ENCODE results near the gene CAPSL. TPM values are rescaled to one million over a fixed set of nuclear protein-coding genes. Genes with fewer than 3 reads are reported as not detected.
A peak's percentile ranks its signal among the peaks of the same experiment; 100 is the strongest.

Gene CAPSL
- total RNA-seq, 2 donors from 2014 or later = not detected

DNA sequence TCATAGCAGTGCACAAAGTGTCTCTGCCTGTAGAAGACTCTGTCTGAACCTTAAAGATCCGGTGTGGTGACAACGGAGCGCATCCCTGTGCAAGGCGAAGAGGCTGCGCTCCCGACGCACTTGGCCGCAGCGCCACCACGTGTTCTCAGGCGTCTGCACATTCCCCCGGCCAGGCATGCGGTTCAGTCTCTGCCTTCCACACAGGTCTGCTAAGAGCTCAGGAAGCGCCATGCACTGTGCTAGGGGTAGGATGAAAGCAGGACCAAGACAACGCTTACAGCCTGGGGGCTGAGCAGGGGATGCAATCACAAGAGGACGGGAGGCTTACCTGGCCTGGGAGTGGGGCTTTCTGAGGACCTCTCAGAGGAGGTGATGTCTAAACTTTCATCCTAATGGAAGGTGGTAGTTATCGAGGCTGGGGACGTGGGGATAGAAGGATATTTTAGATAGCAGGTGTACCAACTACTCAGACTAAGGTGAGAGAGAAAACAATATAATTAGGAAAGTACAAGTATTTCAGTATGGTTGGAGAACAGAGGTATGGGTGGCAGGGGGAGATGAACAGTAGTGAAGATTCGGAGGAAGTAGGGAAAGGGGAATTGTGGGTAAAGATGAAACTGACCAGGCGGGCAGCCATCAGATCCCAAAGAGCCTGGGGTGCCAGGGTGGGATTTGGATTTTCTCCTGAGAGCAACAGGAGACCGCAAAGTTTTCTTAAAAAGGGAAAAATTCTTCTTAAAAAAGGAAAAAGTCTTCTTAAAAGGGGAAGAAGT is 13.3 kb downstream of the CAPSL start:
- peaks cover 16 to 18% of the 10 kb centered on the region in 2 donors for H3K4me1 Mint-ChIP-seq (ENCODE audit: low read depth in 2 of 2)
- peak; percentile 74 for DNase-seq (ENCODE audit: low spot score)
- H3K27ac Mint-ChIP-seq = peak overlapping the region; percentile 2 to 29
- peaks cover 29 to 34% of the 10 kb centered on the region in 2 donors for H3K27me3 Mint-ChIP-seq
- H3K9me3 Mint-ChIP-seq = no peaks in the 10 kb centered on the region
- no peaks in the 10 kb centered on the region for H3K36me3 Mint-ChIP-seq
- peak overlapping the region; percentile 57 for H3K4me3 Mint-ChIP-seq
- ATAC-seq = peak; percentile 83 to 84

DNA sequence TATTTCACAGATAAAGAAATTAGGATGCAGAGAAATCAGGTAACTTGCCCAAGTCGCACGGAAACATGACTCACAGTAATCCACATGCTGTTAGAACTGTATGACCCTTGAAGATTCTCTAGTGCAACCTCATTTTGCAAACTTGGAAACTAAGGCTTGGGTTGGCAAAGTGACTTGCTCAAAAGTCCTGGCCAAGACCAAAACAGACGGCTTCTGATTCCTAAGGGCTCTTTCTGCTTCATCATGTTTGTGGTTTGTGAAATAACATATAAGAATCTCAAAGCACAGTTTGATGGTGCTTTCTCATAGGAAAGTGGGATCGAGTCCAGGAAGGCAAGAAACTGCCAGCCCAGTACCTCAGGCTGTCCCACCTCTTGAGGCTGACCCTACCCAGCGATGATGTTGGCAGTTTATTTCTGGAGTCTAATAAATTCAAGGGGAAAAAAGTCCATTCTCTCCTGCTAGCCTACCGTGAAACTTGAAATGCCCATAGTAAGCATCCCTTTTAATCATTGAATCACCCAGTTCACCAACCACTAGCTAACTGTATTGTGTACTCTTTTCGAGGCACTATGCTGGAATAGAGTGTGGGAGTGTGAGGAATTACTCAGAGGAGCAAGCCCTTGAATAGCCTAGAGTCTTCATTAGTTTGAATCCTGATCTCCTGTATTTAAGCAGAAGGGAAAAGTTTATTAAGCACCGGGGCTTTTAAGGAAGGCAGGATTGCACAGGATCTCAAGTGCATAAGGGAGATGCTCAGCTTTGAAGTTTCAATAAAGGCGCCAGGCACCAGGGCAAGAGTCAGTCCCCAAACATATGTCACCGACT is 14.1 kb downstream of the CAPSL start:
- Mint-ChIP-seq H3K4me3 (peak overlapping the region; percentile 57), H3K9me3 (no peaks in the 10 kb centered on the region), H3K4me1 (ENCODE audit: low read depth in 2 of 2) (peaks cover 17 to 22% of the 10 kb centered on the region in 2 donors), H3K27me3 (peaks cover 29 to 38% of the 10 kb centered on the region in 2 donors), H3K27ac (peak overlapping the region; percentile 2 to 29), H3K36me3 (no peaks in the 10 kb centered on the region)
- ATAC-seq = no peak
- no peak for DNase-seq (ENCODE audit: low spot score)

DNA sequence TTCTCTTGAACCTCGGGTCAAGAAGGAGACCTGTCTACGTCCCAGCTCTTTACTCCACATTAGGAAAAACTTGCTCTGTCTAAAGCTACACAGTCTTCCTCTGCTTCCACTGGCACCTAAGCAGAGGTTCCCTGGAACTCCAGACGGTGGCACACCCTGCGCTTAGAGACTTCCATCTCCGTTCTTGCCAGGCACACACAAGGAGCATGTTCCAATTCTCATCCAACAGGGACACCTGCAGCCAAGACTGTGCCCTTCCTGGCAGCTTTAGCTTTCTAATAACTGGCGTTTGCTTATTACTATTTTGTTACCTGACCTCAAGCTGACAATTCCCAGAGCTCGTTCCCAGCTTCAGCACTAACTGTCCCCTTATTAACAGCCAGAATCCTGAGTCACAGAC is 16.0 kb downstream of the CAPSL start:
- no peaks in the 10 kb centered on the region for H3K9me3 Mint-ChIP-seq
- ATAC-seq (no peak), DNase-seq (ENCODE audit: low spot score) (no peak)
- no peaks in the 10 kb centered on the region for H3K36me3 Mint-ChIP-seq
- no peak overlapping the region for H3K4me3 Mint-ChIP-seq
- H3K27me3 Mint-ChIP-seq = peaks cover 23 to 37% of the 10 kb centered on the region in 2 donors
- H3K27ac Mint-ChIP-seq = no peak overlapping the region
- peaks cover 19 to 25% of the 10 kb centered on the region in 2 donors for H3K4me1 Mint-ChIP-seq (ENCODE audit: low read depth in 2 of 2)

DNA sequence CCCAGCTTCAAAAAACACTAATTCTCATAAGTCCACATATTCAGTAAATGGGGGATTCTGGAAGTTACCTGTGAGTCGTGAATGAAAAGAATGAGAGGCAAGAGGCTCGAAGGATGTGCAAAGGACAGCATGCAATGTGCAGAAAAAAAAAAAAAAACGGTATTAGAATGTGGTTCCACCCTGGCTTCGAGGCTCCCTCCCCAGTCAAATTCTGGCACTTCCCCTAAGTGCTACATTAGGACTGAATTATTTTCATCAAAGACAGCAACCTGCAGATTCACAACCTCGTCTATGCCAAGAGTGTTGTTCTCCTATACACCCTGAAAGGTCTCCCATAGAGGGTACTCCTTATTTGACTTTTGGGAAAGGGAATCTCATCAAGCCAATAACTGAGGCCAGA is 16.5 kb downstream of the CAPSL start:
- DNase-seq (ENCODE audit: low spot score) = no peak

DNA sequence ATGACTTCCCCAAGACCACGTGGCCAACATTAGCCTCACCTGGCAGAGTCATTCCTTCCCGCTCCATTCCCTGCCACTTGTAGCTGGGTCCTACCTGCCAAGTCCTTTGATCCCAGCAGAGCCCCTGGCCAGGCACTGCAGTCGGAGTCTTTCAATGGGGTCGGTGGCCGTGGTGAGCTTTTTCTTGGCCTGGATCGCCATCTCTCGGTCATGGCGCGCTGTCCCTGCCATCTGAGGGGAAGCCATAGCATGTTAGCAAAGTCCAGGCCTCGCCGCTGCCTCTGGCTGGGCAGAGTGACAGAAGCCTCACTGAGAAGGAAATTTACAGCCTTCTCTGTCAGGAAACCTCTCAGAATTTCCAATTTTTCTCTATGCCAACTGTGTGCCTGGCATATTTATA is 17.5 kb downstream of the CAPSL start:
- Mint-ChIP-seq H3K36me3 (no peaks in the 10 kb centered on the region), H3K4me1 (ENCODE audit: low read depth in 2 of 2) (peaks cover 13 to 25% of the 10 kb centered on the region in 2 donors), H3K9me3 (no peaks in the 10 kb centered on the region), H3K27ac (no peak overlapping the region), H3K27me3 (peaks cover 23 to 28% of the 10 kb centered on the region in 2 donors), H3K4me3 (no peak overlapping the region)
- ATAC-seq (no peak), DNase-seq (ENCODE audit: low spot score) (no peak)

More for the DNA sequence above, 16.5 kb downstream of the CAPSL start:
- H3K27ac Mint-ChIP-seq = no peak overlapping the region
- no peaks in the 10 kb centered on the region for H3K9me3 Mint-ChIP-seq
- peaks cover 19 to 25% of the 10 kb centered on the region in 2 donors for H3K4me1 Mint-ChIP-seq (ENCODE audit: low read depth in 2 of 2)
- H3K27me3 Mint-ChIP-seq = peaks cover 23 to 37% of the 10 kb centered on the region in 2 donors
- H3K4me3 Mint-ChIP-seq = no peak overlapping the region
- ATAC-seq = no peak
- H3K36me3 Mint-ChIP-seq = no peaks in the 10 kb centered on the region

DNA sequence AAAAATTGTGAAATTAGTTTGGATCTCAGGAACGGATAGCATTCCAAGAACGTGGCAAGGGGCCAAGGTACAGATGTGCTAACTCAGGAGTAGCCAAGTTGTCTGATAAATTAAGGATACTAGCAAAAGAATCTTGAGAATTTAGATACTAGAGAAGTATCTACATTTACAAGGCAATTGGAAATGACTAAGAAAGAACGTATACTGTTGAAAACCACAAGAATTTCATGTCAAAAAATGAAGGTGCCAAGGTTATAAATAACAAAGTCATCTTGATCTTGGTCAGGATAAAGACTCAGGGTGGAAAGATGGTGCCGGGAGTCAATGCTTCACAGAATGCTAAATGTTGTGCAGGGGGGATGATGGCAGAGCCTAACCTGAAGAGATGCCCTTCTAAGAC is 19.2 kb downstream of the CAPSL start:
- ATAC-seq (peak; percentile 28 to 67), DNase-seq (ENCODE audit: low spot score) (no peak)
- Mint-ChIP-seq H3K4me3 (peak overlapping the region; percentile 3), H3K4me1 (ENCODE audit: low read depth in 2 of 2) (peaks cover 3 to 12% of the 10 kb centered on the region in 2 donors), H3K9me3 (peaks cover 3% of the 10 kb centered on the region), H3K36me3 (peaks cover 15% of the 10 kb centered on the region), H3K27me3 (peaks cover 18 to 20% of the 10 kb centered on the region in 2 donors), H3K27ac (no peak overlapping the region)

DNA sequence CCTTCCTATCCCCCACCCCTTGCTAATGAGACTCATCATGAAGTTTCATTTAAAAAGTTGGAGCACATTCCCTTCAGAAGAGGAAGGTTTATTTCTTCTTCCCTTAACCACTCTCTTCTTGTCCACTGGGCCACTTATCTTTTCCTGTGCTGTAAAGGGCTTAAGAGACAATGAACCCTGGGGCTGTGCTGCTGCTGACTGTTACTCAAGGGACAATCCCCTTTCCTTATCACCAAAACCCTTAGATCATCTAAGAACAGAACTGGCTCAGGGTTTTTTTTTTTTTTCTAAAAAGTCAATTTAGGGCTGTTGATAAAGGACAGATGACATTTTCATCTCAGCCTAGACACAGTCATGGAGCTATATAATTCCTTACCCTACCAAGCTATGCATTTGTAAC is 29.6 kb downstream of the CAPSL start:
- ATAC-seq (no peak), DNase-seq (ENCODE audit: low spot score) (no peak)
- Mint-ChIP-seq H3K27ac (no peak overlapping the region), H3K4me1 (ENCODE audit: low read depth in 2 of 2) (peaks cover 0 to 15% of the 10 kb centered on the region in 2 donors), H3K9me3 (peaks cover 6% of the 10 kb centered on the region), H3K4me3 (no peak overlapping the region), H3K36me3 (no peaks in the 10 kb centered on the region), H3K27me3 (peaks cover 0 to 25% of the 10 kb centered on the region in 2 donors)

DNA sequence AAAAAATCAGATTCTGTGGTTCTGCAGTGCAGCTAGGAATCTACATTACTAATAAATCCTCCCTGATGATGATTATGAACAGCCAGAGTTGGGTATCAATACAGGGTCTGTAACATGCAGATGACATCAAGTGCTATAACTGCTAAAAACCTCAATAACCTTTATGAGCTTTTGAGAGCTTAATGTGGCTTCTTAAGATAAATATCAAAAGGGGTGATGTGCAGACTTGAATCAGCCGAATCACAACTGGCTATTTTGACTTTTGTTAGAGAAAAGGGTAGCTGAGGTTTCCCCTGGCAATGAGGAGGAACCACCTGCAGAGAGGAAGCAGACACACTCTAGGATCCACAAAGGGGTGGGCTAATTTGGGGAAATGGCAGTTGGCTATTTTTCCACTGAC is 30.2 kb downstream of the CAPSL start:
- Mint-ChIP-seq H3K9me3 (peaks cover 6% of the 10 kb centered on the region), H3K27ac (no peak overlapping the region), H3K4me1 (ENCODE audit: low read depth in 2 of 2) (peaks cover 0 to 15% of the 10 kb centered on the region in 2 donors), H3K36me3 (no peaks in the 10 kb centered on the region), H3K4me3 (no peak overlapping the region), H3K27me3 (peaks cover 0 to 25% of the 10 kb centered on the region in 2 donors)
- ATAC-seq (no peak), DNase-seq (ENCODE audit: low spot score) (no peak)

DNA sequence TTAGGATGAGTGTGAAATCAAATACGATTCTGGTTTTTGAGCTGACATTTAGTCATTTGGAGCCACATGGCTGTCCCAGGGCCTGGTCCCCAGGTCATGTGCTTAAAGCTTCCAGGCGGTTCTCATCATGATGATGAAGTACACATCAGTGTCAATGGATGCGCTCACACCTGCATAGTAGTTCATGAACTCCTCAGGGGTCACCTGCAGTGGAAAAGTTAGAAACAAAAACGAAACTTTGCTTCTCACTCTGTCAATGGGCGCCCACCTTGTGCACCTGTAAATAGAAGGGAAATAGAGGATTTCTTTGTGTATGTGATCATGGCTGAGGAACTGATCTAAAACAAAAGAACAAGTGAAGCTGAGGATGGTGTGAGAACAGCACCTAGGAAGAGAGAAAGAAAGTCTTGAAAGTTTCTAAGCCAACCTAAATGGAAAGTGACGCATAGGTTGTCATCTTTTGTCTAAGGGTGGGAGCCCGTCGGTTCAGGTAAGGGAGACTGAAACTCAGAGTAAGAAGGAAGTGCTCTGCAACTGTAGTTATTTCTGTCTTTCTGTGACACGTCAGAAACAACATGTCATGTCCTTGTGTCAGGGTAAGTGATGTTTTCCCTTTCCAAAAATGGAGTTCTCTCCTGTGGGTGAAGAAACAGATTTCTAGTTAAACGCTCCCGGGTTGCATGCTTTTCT is 33.8 kb downstream of the CAPSL start:
- peaks cover 3 to 31% of the 10 kb centered on the region in 2 donors for H3K4me1 Mint-ChIP-seq (ENCODE audit: low read depth in 2 of 2)
- H3K4me3 Mint-ChIP-seq = no peak overlapping the region
- ATAC-seq = peak; percentile 27 to 56
- no peaks in the 10 kb centered on the region for H3K36me3 Mint-ChIP-seq
- no peaks in the 10 kb centered on the region for H3K9me3 Mint-ChIP-seq
- peaks cover 0 to 19% of the 10 kb centered on the region in 2 donors for H3K27me3 Mint-ChIP-seq
- no peak for DNase-seq (ENCODE audit: low spot score)
- peak overlapping the region; percentile 10 to 72 for H3K27ac Mint-ChIP-seq

DNA sequence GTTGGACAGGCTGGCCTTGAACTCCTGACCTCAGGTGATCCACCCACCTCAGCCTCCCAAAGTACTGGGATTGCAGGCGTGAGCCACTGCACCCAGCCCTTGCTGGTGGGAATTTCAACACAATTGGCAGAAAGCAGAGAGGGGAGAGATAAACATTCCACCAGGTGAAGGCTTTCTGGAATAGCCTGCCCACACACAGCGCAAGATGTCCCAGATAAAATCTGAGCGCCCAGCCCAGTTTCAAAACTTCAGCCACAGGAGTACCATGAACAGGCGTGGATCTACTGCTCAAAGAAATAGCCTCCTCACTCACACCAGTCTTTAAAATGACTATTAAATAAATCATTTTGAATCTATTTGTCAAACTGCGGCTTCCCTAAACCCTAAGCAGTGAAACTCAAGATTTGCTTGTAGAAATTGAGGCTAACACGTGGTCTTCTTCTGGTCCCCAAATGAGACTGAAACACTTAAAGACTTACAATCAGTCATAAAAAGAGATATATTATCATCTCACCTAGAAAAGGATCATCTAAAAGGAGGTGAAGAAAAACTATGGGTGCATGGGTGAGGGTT is 34.7 kb downstream of the CAPSL start:
- no peak for DNase-seq (ENCODE audit: low spot score)
- Mint-ChIP-seq H3K9me3 (no peaks in the 10 kb centered on the region), H3K4me1 (ENCODE audit: low read depth in 2 of 2) (peaks cover 6 to 35% of the 10 kb centered on the region in 2 donors), H3K27ac (peak overlapping the region; percentile 10 to 72), H3K36me3 (no peaks in the 10 kb centered on the region), H3K27me3 (peaks cover 0 to 16% of the 10 kb centered on the region in 2 donors), H3K4me3 (no peak overlapping the region)
- peak; percentile 73 to 80 for ATAC-seq

DNA sequence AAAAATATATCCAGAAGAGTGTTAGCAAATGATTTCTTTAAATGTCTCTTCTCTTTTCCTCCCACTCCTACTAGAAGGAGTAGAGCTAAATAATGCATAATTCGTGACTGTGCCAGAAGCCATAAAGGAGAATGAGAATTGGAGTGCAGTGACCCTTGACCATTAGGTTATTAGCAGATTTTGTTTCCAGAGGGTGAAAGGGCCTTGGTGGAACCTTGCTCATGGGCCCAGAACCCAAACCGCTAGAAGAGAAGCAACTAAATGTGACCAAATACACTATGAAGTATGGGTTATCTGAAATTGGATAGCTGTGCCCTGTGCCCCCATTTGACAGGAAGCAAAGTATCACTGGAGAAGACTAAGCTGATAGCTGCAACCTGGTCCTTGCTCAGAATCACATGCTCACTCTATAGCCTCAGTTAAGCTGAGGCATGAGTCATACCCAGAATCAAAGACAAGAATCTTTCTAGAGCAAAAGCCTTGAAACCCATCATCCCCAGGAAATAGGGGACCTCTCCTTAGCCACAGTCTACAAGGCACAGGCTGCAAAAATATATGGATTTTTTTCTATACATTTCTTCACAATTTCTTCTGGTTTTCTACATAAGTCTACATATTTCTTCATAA is 36.3 kb downstream of the CAPSL start:
- peaks cover 0 to 14% of the 10 kb centered on the region in 2 donors for H3K27me3 Mint-ChIP-seq
- H3K36me3 Mint-ChIP-seq = no peaks in the 10 kb centered on the region
- no peak for DNase-seq (ENCODE audit: low spot score)
- peak overlapping the region; percentile 22 for H3K4me3 Mint-ChIP-seq
- H3K9me3 Mint-ChIP-seq = no peaks in the 10 kb centered on the region
- H3K4me1 Mint-ChIP-seq (ENCODE audit: low read depth in 2 of 2) = peaks cover 6 to 35% of the 10 kb centered on the region in 2 donors
- H3K27ac Mint-ChIP-seq = no peak overlapping the region
- ATAC-seq = peak; percentile 66 to 79

DNA sequence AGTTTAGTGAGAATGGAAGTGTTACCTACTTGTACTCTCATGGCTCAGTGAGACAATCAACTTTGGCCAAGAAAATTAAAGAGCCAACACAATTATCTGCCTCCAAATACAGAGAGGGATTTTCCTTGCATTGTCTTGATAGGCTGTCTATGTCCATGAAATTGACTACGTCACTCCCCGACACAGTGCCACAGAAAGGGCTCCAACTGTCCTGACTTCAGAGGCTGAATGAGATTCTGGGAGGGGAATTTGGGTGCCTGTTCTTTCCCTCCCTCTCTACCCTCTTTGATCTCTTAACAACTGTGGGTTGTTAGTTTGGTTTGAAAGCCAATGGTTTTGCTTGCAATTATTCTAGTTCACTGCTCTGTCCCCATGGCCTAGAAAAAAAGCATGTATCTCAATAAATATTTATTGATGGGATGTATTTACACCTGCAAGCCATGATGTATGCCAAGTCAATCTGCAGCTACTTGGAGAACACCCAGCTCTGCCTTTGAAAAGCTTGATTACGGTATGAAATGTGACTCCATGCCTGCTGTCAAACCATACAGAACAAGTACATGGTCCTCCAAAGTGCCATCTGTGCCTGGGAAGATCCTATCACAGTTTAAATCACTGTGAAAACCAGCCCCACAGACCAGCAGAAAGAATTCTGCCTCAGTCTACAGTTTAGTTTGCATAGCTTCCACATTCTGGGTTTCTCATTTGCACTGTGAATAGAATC is 37.3 kb downstream of the CAPSL start:
- DNase-seq (ENCODE audit: low spot score) (no peak), ATAC-seq (no peak)
- H3K27me3 Mint-ChIP-seq = peaks cover 0 to 10% of the 10 kb centered on the region in 2 donors
- H3K9me3 Mint-ChIP-seq = no peaks in the 10 kb centered on the region
- no peak overlapping the region for H3K4me3 Mint-ChIP-seq
- H3K36me3 Mint-ChIP-seq = no peaks in the 10 kb centered on the region
- no peak overlapping the region for H3K27ac Mint-ChIP-seq
- peaks cover 6 to 35% of the 10 kb centered on the region in 2 donors for H3K4me1 Mint-ChIP-seq (ENCODE audit: low read depth in 2 of 2)

All from natural killer cell treated with Interleukin-12 subunit alpha and Interleukin-12 subunit beta and Interleukin-15 and Interleukin-18, amount 100 ng/mL, for 72 hours (primary cell).